Measurements from ENCODE around the gene SLC35D3.
"Not testable (repeated sequence)": the region's sequence is repeated elsewhere in the genome, so short reads cannot be mapped to it uniquely, and the experiment has no call there.

SLC35D3 gene

GRCh38 chr6:136923116-136923953, 1.2 kb downstream of the SLC35D3 start:
- DNase-seq (ENCODE audit: low read depth, low spot score) = no peak

DNA sequence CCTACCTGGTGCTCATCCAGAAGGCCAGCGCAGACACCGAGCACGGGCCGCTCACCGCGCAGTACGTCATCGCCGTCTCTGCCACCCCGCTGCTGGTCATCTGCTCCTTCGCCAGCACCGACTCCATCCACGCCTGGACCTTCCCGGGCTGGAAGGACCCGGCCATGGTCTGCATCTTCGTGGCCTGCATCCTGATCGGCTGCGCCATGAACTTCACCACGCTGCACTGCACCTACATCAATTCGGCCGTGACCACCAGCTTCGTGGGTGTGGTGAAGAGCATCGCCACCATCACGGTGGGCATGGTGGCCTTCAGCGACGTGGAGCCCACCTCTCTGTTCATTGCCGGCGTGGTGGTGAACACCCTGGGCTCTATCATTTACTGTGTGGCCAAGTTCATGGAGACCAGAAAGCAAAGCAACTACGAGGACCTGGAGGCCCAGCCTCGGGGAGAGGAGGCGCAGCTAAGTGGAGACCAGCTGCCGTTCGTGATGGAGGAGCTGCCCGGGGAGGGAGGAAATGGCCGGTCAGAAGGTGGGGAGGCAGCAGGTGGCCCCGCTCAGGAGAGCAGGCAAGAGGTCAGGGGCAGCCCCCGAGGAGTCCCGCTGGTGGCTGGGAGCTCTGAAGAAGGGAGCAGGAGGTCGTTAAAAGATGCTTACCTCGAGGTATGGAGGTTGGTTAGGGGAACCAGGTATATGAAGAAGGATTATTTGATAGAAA, 2.0 kb downstream of the SLC35D3 start:
- DNase-seq (ENCODE audit: low read depth, low spot score) = no peak

DNA sequence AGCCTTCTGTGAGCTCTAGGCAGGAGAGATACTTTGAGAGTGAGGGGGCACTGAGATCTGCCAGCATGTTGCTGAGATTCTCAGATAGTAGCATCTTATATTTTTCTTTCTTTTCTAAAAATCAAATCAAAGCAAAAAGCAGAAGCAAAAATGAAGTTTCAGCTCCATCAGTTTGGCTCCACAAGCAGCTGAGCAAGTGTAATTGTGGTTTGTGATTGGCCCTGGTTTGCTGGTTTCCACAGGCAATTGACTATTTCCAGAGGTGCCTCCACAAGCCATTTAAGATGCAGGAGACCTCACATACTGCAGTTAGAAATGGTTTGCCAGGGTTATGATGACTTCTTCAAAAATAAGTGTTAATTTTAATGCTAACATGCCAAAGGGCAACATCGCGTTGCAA, 4.3 kb downstream of the SLC35D3 start:
- DNase-seq (ENCODE audit: low read depth, low spot score) = no peak

- no peak for DNase-seq (ENCODE audit: low read depth, low spot score)
Observed at GRCh38 chr6:136927292-136927691, 5.2 kb downstream of the SLC35D3 start.

DNA sequence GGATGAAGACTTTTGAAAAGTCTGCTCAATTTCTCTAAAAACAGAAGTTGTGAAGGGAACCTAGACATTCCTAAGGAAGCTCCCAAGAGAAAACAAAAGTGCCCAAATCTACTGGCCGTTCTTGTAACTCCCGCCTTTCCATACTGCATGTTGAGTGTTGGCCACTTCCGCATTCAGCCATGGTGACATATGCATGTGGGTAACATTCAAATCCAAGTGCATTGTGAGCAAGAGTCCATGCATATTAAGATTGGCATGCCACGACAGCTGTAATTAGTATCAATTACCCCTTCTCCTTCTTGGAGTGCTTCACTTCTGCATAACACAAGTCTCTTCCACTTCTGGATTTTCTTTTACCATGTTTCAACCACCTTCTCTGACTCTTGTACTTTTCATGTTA, 8.4 kb downstream of the SLC35D3 start:
- DNase-seq (ENCODE audit: low read depth, low spot score) = no peak

DNA sequence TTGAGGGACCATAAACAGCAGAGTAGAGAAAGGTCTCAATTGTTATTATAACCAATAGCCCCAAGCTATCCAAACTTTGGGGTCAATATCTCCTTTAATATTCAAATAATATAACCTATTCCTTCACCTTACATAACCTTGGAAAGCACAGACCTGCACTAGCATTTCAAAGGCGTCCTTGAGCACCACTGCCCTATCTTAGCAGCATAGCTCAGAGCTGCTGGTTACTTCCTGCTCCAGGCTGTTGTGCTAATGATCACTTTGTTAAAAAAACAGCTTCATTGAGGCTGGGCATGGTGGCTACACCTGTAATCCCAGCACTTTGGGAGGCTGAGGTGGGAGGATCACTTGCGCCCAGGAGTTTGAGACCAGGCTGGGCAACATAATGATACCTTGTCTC, 10.5 kb downstream of the SLC35D3 start:
- DNase-seq (ENCODE audit: low read depth, low spot score) = no peak

GRCh38 chr6:136945072-136945471, 23.0 kb downstream of the SLC35D3 start:
- DNase-seq (ENCODE audit: low read depth, low spot score) = no peak

DNA sequence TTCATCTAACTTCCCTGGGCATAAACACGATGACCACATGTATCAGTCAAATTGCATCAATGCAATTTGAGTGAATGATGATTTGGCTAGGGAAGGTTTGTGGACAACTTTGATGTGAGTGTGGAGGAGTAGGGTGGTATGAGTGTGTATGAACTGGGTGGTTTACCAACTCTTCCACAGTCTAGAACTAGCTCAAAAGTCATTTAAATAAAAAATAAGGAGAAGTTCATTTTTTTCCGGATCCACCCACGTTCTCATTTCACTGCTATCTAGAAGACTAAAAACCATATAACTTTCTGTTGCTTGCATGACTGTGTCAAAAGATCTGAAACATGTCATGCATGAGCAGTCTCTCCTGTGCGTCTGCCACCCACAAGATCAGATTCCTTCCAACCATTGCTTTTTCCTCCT, 23.6 kb downstream of the SLC35D3 start:
- no peak for DNase-seq (ENCODE audit: low read depth, low spot score)

- DNase-seq (ENCODE audit: low read depth, low spot score) = no peak
Observed at GRCh38 chr6:136947037-136947436, 24.9 kb downstream of the SLC35D3 start.

- DNase-seq (ENCODE audit: low read depth, low spot score) = not testable (repeated sequence)
Observed at GRCh38 chr6:136949957-136950356, 27.9 kb downstream of the SLC35D3 start.

- no peak for DNase-seq (ENCODE audit: low read depth, low spot score)
Observed at GRCh38 chr6:136950436-136951126, 28.5 kb downstream of the SLC35D3 start.

GRCh38 chr6:136952714-136953260, 30.7 kb downstream of the SLC35D3 start:
- no peak for DNase-seq (ENCODE audit: low read depth, low spot score)

GRCh38 chr6:136955123-136955522, 33.0 kb downstream of the SLC35D3 start:
- DNase-seq (ENCODE audit: low read depth, low spot score) = no peak

DNA sequence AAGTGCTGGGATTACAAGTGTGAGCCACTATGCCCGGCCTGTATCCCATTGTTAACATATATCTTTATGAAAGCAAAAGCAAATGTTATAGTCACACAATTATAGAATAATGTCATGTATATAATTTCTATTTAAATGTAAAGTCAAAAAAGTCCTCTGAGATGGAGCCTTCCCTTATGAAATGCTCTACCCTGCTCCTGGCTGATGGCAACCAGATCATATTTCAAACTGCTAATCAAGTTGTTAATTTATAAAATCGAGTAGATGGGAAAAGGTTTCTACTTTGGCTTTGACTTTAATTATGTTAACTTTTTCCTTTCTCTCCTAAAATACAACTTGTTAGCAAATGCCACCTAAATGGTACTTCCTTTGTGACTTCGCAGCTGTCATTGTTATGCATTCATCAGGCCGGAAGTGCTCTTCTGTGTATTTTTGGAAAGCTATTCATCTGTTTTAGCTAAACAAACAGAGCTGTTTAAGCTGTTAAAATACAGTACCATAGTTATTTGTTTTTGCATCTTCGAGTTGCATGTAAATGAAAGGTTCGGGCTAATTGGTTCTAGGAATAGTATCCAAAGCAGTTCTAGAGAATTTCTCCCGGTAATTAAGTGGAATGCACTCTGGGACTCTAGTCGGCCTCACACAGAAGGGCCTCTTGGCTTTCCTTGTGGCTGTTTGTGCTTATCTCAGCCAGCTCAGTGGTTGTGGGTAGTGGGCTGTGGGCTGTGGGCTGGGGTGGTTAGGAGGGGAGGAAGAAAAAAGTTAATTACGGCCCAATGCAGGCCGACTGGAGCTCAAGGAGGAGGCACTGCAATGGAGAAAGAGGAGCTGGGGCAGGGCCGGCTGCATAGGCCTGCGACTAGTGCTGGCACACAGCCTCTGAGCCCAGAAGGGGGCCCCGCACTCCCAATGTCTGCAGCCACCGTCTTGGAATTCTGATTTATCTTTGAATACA, 34.8 kb downstream of the SLC35D3 start:
- no peak for DNase-seq (ENCODE audit: low read depth, low spot score)

- DNase-seq (ENCODE audit: low read depth, low spot score) = no peak
Observed at GRCh38 chr6:136958168-136958567, 36.1 kb downstream of the SLC35D3 start.

DNA sequence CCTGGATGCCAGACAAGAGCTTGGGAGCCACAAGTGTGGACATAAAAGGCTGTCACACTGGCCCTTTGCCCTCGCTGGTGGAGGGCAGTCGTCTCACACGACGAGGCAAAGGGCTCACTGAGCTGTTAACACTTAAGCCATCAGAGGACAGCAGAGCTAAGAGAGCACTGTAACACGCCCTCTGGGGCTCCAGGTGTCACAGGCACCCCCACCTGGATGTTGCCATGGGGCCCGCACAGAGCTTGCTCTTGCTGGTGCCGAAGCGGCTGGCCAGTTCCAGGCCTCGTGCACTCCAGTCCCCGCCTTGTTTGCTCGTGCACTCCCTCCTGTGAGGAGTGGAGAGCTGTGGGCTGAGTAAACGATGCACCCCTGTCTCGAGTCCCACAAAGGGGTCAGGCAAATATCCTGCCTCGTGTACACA, 37.4 kb downstream of the SLC35D3 start:
- no peak for DNase-seq (ENCODE audit: low read depth, low spot score)

DNA sequence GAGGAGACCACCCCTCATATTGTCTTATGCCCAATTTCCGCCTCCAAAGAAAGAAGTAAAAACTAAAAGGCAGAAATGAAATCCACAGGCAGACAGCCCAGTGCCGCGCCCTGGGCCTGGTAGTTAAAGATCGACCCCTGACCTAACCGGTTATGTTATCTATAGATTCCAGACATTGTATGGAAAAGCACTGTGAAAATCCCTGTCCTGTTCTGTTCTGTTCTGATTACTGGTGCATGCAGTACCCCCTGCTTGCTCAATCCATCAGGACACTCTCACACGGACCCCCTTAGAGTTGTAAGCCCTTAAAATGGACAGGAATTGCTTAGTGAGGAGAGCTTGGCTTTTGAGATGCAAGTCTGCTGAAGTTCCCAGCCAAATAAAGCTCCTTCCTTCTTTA, 37.8 kb downstream of the SLC35D3 start:
- not testable (repeated sequence) for DNase-seq (ENCODE audit: low read depth, low spot score)

DNA sequence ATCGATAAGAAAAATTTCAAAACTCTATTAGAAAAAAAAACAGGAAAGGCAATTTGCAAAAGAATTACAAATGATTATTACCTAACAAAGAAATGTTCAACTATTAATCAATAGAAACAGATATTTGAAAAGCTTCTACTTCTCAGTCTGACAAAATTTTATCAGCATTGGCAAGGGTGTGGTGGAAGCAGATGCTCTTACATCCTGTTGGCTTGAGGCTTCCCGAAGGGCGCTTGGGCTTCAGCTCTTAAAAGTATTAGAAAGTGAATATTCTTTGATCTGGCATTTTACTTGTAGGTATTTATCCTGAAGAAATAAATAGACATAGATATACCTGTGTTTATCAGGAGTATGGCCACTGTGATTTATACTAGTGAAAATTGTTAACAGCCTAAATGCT, 38.7 kb downstream of the SLC35D3 start:
- DNase-seq (ENCODE audit: low read depth, low spot score) = no peak

DNA sequence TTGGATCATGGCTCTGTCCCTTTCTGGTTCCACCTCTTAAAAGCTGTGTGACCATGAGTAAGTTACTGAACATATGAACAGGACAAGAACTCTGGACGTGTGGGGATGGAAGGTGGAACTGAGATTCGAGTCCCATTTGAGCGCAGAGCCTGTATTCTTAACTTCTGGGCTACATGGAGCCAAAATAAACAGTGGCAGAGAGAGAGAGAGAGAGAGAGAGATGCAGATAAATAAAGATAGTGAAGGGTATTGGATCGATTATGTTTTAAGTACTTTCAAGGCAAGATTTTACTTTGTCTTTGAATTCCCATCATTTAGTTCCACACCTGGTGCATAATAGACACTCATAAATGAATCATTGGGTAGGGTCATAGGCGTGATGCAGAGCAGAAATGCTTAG, 39.7 kb downstream of the SLC35D3 start:
- DNase-seq (ENCODE audit: low read depth, low spot score) = no peak

GRCh38 chr6:136962661-136963060, 40.6 kb downstream of the SLC35D3 start:
- no peak for DNase-seq (ENCODE audit: low read depth, low spot score)

DNA sequence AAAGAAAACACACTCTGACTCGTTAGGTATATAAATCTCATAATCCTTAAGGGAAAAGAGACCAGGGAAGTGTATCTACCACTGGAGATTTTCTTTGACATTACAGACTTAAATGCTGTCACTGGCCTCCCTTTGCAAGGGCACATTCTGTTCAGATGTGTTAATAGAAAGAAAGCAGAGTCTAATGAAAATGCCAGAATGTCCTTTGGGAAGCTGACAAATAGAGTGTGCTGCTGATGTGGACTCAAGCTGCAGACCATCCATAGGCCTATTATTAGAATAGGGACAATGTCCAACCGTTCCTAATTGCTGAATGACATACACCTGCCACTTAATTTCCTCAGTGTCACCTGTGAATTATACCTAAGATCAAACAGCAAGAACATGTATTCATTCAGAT, 41.2 kb downstream of the SLC35D3 start:
- no peak for DNase-seq (ENCODE audit: low read depth, low spot score)

All from activated naive CD8-positive, alpha-beta T cell treated with anti-CD3 and anti-CD28 coated beads, Interleukin-2, amount 50 U/mL, for 16 hours (primary cell).